ENCODE data around the gene SEZ6L. TPM values are rescaled to one million over a fixed set of nuclear protein-coding genes. Genes with fewer than 3 reads are reported as not detected.

SEZ6L gene
- polyA plus RNA-seq, 1 donor (not counting 4 experiments of a cell fraction or from before 2014, with no cell fraction given) = not detected

GRCh38 chr22:26316732-26317285 is 147.5 kb downstream of the SEZ6L start:
- Histone ChIP-seq H3K9ac (ENCODE audit: control insufficient read depth, extremely low read depth, insufficient read depth, low read length) (no peak overlapping the region), H3K27ac (ENCODE audit: control insufficient read depth, insufficient read depth, low read length) (no peak overlapping the region), H4K20me1 (ENCODE audit: control insufficient read depth, extremely low read depth, insufficient read depth, low read length) (no peaks in the 10 kb centered on the region), H3K9me1 (ENCODE audit: control insufficient read depth, extremely low read depth, insufficient read depth, low read length) (no peaks in the 10 kb centered on the region), H3K27me3 (ENCODE audit: control insufficient read depth, extremely low read depth, insufficient read depth, low read length) (peaks cover 12% of the 10 kb centered on the region), H3K4me3 (ENCODE audit: control insufficient read depth in 2 of 3, extremely low read depth in 1 of 3, insufficient read depth in 2 of 3, low read depth in 1 of 3, low read length in 3 of 3) (no peak overlapping the region), H3K4me1 (ENCODE audit: control insufficient read depth, extremely low read depth, insufficient read depth, low read length) (peaks cover 4% of the 10 kb centered on the region), H2AFZ (ENCODE audit: control insufficient read depth, low read length) (no peak overlapping the region), H3K36me3 (ENCODE audit: control insufficient read depth in 2 of 2, extremely low read depth in 1 of 2, insufficient read depth in 2 of 2, low read length in 2 of 2) (no peaks in the 10 kb centered on the region), H3K79me2 (ENCODE audit: control insufficient read depth, insufficient read depth, low read length) (no peaks in the 10 kb centered on the region), H3K9me3 (ENCODE audit: control insufficient read depth, low read depth, low read length) (no peaks in the 10 kb centered on the region), H3K4me2 (ENCODE audit: control insufficient read depth, extremely low read depth, insufficient read depth, low read depth, low read length) (no peak overlapping the region)
- no peak for TF ChIP-seq EZH2 (IDR thresholded peaks at IDR 0.05; ENCODE audit: low read length)
- no peak for TF ChIP-seq CTCF (optimal IDR thresholded peaks at IDR 0.05 in 1 of 3, IDR thresholded peaks at IDR 0.05 in 1 of 3, conservative IDR thresholded peaks at IDR 0.05 in 1 of 3; ENCODE audit: extremely low read depth in 1 of 3, insufficient read depth in 2 of 3, low read length in 3 of 3)
- no peak for FAIRE-seq
- no peak for DNase-seq (ENCODE audit: low read depth, low spot score)
- dilution Hi-C loops (cut with MboI; ENCODE audit: extremely low pct_ligation_motif_present, low sequenced_read_pairs) = no loop called here

- Histone ChIP-seq H3K9me3 (ENCODE audit: control insufficient read depth, low read depth, low read length) (no peaks in the 10 kb centered on the region), H3K4me2 (ENCODE audit: control insufficient read depth, extremely low read depth, insufficient read depth, low read depth, low read length) (no peak overlapping the region), H3K4me1 (ENCODE audit: control insufficient read depth, extremely low read depth, insufficient read depth, low read length) (peaks cover 19% of the 10 kb centered on the region), H4K20me1 (ENCODE audit: control insufficient read depth, extremely low read depth, insufficient read depth, low read length) (no peaks in the 10 kb centered on the region), H3K4me3 (ENCODE audit: control insufficient read depth in 2 of 3, extremely low read depth in 1 of 3, insufficient read depth in 2 of 3, low read depth in 1 of 3, low read length in 3 of 3) (no peak overlapping the region), H3K36me3 (ENCODE audit: control insufficient read depth in 2 of 2, extremely low read depth in 1 of 2, insufficient read depth in 2 of 2, low read length in 2 of 2) (no peaks in the 10 kb centered on the region), H3K79me2 (ENCODE audit: control insufficient read depth, insufficient read depth, low read length) (no peaks in the 10 kb centered on the region), H3K27me3 (ENCODE audit: control insufficient read depth, extremely low read depth, insufficient read depth, low read length) (peaks cover 12% of the 10 kb centered on the region), H3K9ac (ENCODE audit: control insufficient read depth, extremely low read depth, insufficient read depth, low read length) (no peak overlapping the region), H3K9me1 (ENCODE audit: control insufficient read depth, extremely low read depth, insufficient read depth, low read length) (no peaks in the 10 kb centered on the region), H3K27ac (ENCODE audit: control insufficient read depth, insufficient read depth, low read length) (no peak overlapping the region), H2AFZ (ENCODE audit: control insufficient read depth, low read length) (no peak overlapping the region)
- TF ChIP-seq CTCF (optimal IDR thresholded peaks at IDR 0.05 in 1 of 3, IDR thresholded peaks at IDR 0.05 in 1 of 3, conservative IDR thresholded peaks at IDR 0.05 in 1 of 3; ENCODE audit: extremely low read depth in 1 of 3, insufficient read depth in 2 of 3, low read length in 3 of 3) = peak in 1 of 3 experiments; percentile 52
- no peak for TF ChIP-seq EZH2 (IDR thresholded peaks at IDR 0.05; ENCODE audit: low read length)
- dilution Hi-C loops (cut with MboI; ENCODE audit: extremely low pct_ligation_motif_present, low sequenced_read_pairs) = no loop called here
- DNase-seq (ENCODE audit: low read depth, low spot score) (no peak), FAIRE-seq (no peak)
Observed at GRCh38 chr22:26318975-26319374, 149.7 kb downstream of the SEZ6L start.
